Stimulated activated CD4-positive, alpha-beta T cell treated with anti-CD3 and anti-CD28 coated beads, Interleukin-15, amount 100 ng/mL, for 48 hours (primary cell): ENCODE measurements around the gene PTPRE.
A peak's percentile ranks its signal among the peaks of the same experiment; 100 is the strongest.

Source experiments
- DNase-seq, 2 donors: peaks; one replicate each; pipeline ENCODE4 v3.0.0-alpha.2; 2020; ENCODE audit warnings: low read depth in 2 of 2

PTPRE gene

GRCh38 chr10:128000471-128001362, 93.8 kb downstream of the PTPRE start:
- no peak for DNase-seq

- DNase-seq: no peak
Observed at GRCh38 chr10:128001363-128001745, 94.5 kb downstream of the PTPRE start.

GRCh38 chr10:128001849-128002248, 94.9 kb downstream of the PTPRE start:
- no peak for DNase-seq

- DNase-seq: no peak
Observed at GRCh38 chr10:128003521-128003920, 96.6 kb downstream of the PTPRE start.

GRCh38 chr10:128005858-128006257, 99.0 kb downstream of the PTPRE start:
- DNase-seq: no peak

- no peak for DNase-seq
Observed at GRCh38 chr10:128007056-128007455, 100.2 kb downstream of the PTPRE start.

- DNase-seq: no peak
Observed at GRCh38 chr10:128007971-128008370, 101.1 kb downstream of the PTPRE start.

GRCh38 chr10:128008521-128009250, 101.8 kb downstream of the PTPRE start:
- no peak for DNase-seq

- DNase-seq: no peak
Observed at GRCh38 chr10:128009372-128010126, 102.6 kb downstream of the PTPRE start.

- peak; percentile 75 to 76 for DNase-seq
Observed at GRCh38 chr10:128011059-128011979, 104.4 kb downstream of the PTPRE start.

GRCh38 chr10:128013626-128014025, 106.7 kb downstream of the PTPRE start:
- DNase-seq: no peak

GRCh38 chr10:128014236-128014635, 107.3 kb downstream of the PTPRE start:
- DNase-seq: no peak

GRCh38 chr10:128016423-128017060, 109.6 kb downstream of the PTPRE start:
- no peak for DNase-seq

- no peak for DNase-seq
Observed at GRCh38 chr10:128017822-128018221, 110.9 kb downstream of the PTPRE start.

- no peak for DNase-seq
Observed at GRCh38 chr10:128018236-128018635, 111.3 kb downstream of the PTPRE start.

- DNase-seq: no peak
Observed at GRCh38 chr10:128018691-128019090, 111.8 kb downstream of the PTPRE start.

GRCh38 chr10:128022261-128023196, 115.6 kb downstream of the PTPRE start:
- DNase-seq: no peak

GRCh38 chr10:128024426-128024825, 117.5 kb downstream of the PTPRE start:
- no peak for DNase-seq

- no peak for DNase-seq
Observed at GRCh38 chr10:128025437-128025836, 118.5 kb downstream of the PTPRE start.

- no peak for DNase-seq
Observed at GRCh38 chr10:128025951-128026350, 119.0 kb downstream of the PTPRE start.
